ENCODE results near the gene ORC6.

Gene ORC6

DNA sequence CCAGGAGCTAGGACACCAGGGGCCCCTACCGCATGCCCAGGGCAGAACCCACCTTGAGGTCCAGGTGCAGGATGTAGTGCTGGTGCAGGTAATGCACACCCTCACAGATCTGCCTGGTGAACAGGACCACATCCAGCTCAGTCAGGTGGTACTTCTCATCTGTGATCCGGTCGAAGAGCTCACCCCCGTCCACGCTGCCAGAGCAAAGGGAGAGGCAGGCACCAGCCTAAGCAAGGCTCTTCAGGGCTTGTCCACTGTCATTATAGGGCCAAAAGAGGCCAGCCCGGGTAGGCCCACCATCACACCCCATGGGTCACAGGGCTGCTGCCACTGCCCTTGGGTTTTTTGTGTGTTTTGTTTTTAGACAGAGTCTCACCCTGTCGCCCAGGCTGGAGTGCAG, 37.7 kb downstream of the ORC6 start:
- TF ChIP-seq REST (IDR thresholded peaks at IDR 0.05; ENCODE audit: insufficient read depth in 1 of 2, low read depth in 2 of 2, low read length in 2 of 2) (no peak), POLR2AphosphoS5 (IDR thresholded peaks at IDR 0.05; ENCODE audit: low read depth, low read length) (no peak)

- TF ChIP-seq TAF1 (IDR thresholded peaks at IDR 0.05; ENCODE audit: borderline replicate concordance, insufficient read depth, low read length) = no peak
- TF ChIP-seq REST (IDR thresholded peaks at IDR 0.05; ENCODE audit: insufficient read depth in 1 of 2, low read depth in 2 of 2, low read length in 2 of 2) = no peak
- no peak for TF ChIP-seq POLR2AphosphoS5 (IDR thresholded peaks at IDR 0.05; ENCODE audit: low read depth, low read length)
- TF ChIP-seq SIN3A (IDR thresholded peaks at IDR 0.05; ENCODE audit: borderline replicate concordance, insufficient read depth, low read length) = no peak
- TF ChIP-seq FOXP2 (optimal IDR thresholded peaks at IDR 0.05; ENCODE audit: borderline replicate concordance, extremely low read depth, extremely low read length, insufficient read depth) = no peak
Measured at GRCh38 chr16:46727630-46728029, 38.2 kb downstream of the ORC6 start.

DNA sequence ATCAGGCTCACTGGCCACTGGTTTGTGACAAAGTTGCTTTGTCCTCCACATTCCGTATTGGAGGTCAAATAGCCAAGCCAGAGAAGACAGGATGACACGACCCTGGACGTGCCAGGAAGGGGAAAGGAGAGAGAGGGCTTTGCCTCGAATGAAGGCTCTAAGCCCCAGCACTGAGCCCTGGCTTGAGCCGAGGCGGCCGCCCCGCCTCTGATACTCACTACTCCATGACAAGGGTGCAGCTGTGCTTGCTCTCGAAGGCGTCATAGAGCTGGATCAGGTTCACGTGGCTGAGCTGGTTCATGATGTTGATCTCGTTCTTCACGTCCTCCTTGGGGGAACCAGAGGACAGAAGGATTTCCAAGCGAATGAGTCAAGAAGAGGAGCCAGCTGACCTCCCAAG, 39.3 kb downstream of the ORC6 start:
- no peak for TF ChIP-seq FOXP2 (optimal IDR thresholded peaks at IDR 0.05; ENCODE audit: borderline replicate concordance, extremely low read depth, extremely low read length, insufficient read depth)
- no peak for TF ChIP-seq REST (IDR thresholded peaks at IDR 0.05; ENCODE audit: insufficient read depth in 1 of 2, low read depth in 2 of 2, low read length in 2 of 2)

GRCh38 chr16:46729326-46729995, 40.0 kb downstream of the ORC6 start:
- TF ChIP-seq SIN3A (IDR thresholded peaks at IDR 0.05; ENCODE audit: borderline replicate concordance, insufficient read depth, low read length) (no peak), POLR2AphosphoS5 (IDR thresholded peaks at IDR 0.05; ENCODE audit: low read depth, low read length) (no peak), FOXP2 (optimal IDR thresholded peaks at IDR 0.05; ENCODE audit: borderline replicate concordance, extremely low read depth, extremely low read length, insufficient read depth) (no peak), REST (IDR thresholded peaks at IDR 0.05; ENCODE audit: insufficient read depth in 1 of 2, low read depth in 2 of 2, low read length in 2 of 2) (no peak), TAF1 (IDR thresholded peaks at IDR 0.05; ENCODE audit: borderline replicate concordance, insufficient read depth, low read length) (no peak)

DNA sequence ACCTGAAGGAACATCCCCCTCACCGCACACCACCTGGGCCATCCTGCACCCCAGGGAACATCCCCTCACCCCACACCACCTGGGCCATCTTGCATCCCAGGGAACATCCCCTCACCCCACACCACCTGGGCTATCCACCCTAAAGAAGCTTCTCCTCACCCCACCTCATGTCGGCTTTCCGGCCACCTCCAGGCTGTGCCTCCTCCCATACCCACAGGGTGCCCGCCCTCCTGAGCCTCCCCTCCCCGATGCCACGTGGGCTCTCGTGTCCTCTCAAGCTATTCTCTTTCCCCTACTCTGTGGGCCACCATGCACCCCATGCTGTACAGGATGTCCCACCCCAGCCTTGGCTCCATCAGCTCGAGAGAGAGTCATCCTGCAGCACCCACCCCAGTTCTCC, 40.7 kb downstream of the ORC6 start:
- TF ChIP-seq FOXP2 (optimal IDR thresholded peaks at IDR 0.05; ENCODE audit: borderline replicate concordance, extremely low read depth, extremely low read length, insufficient read depth) (no peak), REST (IDR thresholded peaks at IDR 0.05; ENCODE audit: insufficient read depth in 1 of 2, low read depth in 2 of 2, low read length in 2 of 2) (no peak), SIN3A (IDR thresholded peaks at IDR 0.05; ENCODE audit: borderline replicate concordance, insufficient read depth, low read length) (no peak), POLR2AphosphoS5 (IDR thresholded peaks at IDR 0.05; ENCODE audit: low read depth, low read length) (no peak), TAF1 (IDR thresholded peaks at IDR 0.05; ENCODE audit: borderline replicate concordance, insufficient read depth, low read length) (no peak)
